NB4 (cell line): ENCODE data around the gene GRIK3.

ENCODE experiments used
- DNase-seq: peaks from one replicate; pipeline ENCODE4 v3.0.0; 2010; ENCODE audit warnings: low read depth
- H3K4me3 ChIP-seq: one replicate; pipeline ENCODE4 v1.5.1; 2011; ENCODE audit warnings: mild to moderate bottlenecking, low read depth, low read length, moderate library complexity
- MYC ChIP-seq: IDR thresholded peaks from 2 replicates; pipeline ENCODE4 v1.6.1; 2011; ENCODE audit warnings: low read depth, low read length
- POLR2A ChIP-seq: IDR thresholded peaks from 2 replicates; pipeline ENCODE4 v1.6.1; 2011; ENCODE audit warnings: mild to moderate bottlenecking; ENCODE audit not compliant: insufficient read length; ENCODE audit errors: extremely low read depth
- TF ChIP-seq, protein P1 (sequence below): IDR thresholded peaks from 2 replicates; pipeline ENCODE4 v1.6.1; 2011; ENCODE audit warnings: low read depth, low read length
- TF ChIP-seq, protein P2 (sequence below): IDR thresholded peaks from one replicate; pipeline ENCODE4 v1.5.1; 2012; ENCODE audit warnings: low read depth, low read length

GRIK3 gene

DNA sequence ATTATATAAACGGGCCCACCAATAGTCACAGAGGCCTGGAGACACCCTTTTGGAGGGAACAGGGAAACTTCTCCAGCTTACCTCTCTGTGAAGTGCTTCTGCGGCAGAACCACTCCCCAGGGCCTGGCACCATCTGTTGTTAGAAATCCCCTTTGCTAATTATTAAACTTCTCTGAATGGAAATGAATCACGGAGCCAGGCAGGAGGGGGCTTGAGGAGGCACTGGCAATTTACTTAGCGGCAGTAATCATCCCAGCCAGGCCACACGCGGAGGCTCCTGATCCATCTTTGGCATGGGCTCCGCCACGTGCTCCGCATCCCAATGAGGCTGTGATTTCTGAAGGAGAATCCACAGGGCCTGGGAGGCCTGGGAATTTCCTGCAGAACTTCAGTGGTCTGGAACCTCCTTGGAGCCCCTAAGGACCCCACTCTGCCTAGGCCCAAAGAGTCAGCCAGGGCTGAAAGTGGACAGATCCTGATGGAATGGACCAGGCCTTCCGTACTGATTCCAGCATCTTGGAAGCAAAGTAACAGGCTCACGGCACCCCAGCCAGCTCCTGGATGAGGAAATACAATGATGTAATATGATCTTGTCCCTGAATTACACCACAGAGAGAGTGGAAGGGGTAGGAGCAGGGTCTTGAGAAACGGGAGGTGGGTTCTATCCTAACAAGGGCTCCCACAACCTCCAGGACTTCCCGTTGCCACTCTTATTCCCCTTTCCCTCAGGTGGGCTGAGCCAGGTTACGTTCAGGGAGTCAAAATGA is 62.3 kb downstream of the GRIK3 start:
- no peak for DNase-seq

DNA sequence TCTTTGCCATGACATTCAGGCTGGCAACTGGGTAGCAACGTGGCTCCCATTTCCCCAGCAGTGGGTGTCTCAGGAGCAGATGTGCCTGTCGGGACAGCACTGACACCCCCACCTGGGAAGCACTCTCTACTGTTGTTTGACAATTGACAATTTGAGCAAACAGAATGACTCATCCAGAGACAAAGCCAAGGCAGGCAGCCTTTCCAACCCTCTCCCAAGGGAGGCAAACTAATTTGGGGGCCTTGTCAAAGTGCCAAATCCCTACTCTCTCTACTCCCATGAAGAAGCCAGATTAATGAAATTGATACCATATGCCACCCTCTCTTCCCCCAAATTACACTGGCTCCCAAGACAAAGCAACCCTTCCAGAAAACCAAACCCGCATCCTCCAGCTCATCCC is 65.6 kb downstream of the GRIK3 start:
- no peak overlapping the region for H3K4me3 ChIP-seq
- TF ChIP-seq, protein P1, sequence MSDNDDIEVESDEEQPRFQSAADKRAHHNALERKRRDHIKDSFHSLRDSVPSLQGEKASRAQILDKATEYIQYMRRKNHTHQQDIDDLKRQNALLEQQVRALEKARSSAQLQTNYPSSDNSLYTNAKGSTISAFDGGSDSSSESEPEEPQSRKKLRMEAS: no peak

More for the DNA sequence above, 62.3 kb downstream of the GRIK3 start:
- TF ChIP-seq POLR2A: no peak
- TF ChIP-seq, protein P2, sequence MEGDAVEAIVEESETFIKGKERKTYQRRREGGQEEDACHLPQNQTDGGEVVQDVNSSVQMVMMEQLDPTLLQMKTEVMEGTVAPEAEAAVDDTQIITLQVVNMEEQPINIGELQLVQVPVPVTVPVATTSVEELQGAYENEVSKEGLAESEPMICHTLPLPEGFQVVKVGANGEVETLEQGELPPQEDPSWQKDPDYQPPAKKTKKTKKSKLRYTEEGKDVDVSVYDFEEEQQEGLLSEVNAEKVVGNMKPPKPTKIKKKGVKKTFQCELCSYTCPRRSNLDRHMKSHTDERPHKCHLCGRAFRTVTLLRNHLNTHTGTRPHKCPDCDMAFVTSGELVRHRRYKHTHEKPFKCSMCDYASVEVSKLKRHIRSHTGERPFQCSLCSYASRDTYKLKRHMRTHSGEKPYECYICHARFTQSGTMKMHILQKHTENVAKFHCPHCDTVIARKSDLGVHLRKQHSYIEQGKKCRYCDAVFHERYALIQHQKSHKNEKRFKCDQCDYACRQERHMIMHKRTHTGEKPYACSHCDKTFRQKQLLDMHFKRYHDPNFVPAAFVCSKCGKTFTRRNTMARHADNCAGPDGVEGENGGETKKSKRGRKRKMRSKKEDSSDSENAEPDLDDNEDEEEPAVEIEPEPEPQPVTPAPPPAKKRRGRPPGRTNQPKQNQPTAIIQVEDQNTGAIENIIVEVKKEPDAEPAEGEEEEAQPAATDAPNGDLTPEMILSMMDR: no peak
- TF ChIP-seq, protein P1: no peak
- no peak for TF ChIP-seq MYC
- no peak overlapping the region for H3K4me3 ChIP-seq

DNA sequence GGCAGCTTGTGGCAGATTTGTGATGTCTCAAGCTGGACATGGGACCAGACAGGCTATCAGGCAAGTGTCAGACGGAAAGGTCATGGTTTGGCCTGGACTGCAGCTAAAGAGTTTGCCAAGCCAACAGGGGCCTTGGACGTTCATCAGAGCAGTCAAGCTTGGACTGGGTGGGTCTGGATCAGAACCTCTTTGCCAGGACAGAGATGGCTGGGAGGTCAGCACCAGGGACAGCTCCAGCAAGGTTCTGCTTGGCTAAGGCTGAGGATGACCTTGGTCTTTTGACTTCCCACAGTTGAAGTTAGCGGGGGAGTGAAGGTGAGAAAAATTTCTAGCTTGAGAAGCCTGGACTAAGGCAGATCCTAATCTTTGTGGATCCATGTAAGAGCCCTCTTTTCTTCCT is 68.1 kb downstream of the GRIK3 start:
- TF ChIP-seq, protein P1: no peak
- TF ChIP-seq POLR2A (no peak), MYC (no peak)
- H3K4me3 ChIP-seq: no peak overlapping the region
- peak; percentile 27 for DNase-seq

More for the DNA sequence above, 65.6 kb downstream of the GRIK3 start:
- no peak for DNase-seq

DNA sequence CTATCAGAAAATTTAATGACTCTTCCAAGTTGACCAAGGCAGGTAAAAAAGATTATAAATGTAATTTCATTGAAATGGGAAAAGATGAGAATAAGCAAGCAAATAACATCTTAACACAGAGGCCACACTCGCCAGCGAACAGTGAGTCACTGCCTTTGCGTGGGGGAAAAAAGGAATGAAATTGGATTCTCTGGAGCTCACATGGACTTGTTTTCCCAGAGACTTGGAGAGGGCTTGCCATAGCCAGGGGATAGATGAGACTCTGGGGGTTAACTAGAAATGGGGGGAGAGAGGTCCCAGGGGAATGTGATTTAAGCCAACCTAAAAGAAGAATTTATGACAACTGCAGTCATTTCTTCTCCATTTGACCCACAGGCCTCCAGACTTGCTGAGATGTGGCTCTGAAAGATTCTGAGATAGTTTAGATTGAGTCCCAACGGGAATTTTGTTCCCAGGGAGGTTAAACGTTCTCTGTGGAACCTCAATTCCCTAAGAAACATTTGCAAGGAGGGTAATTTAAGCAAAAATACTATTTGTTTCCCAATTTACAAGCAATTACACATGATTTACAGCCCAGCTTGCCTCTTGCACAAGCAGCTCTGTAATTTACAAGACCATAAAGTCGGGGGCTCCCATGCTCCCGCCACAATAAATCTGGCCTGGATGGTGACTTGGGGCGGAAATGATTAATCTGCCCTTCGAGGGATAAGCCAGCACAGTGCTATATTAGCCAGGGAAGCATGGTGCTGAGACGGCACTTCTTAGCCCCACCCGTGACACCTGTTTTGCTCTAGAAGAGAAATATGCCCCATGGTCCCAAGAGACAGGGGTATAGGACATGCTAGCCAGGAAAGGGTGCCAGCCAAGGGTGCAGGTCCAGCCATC is 68.8 kb downstream of the GRIK3 start:
- no peak for TF ChIP-seq MYC
- TF ChIP-seq, protein P2: no peak
- TF ChIP-seq, protein P1: no peak
- TF ChIP-seq POLR2A: no peak
- DNase-seq: no peak
- no peak overlapping the region for H3K4me3 ChIP-seq

DNA sequence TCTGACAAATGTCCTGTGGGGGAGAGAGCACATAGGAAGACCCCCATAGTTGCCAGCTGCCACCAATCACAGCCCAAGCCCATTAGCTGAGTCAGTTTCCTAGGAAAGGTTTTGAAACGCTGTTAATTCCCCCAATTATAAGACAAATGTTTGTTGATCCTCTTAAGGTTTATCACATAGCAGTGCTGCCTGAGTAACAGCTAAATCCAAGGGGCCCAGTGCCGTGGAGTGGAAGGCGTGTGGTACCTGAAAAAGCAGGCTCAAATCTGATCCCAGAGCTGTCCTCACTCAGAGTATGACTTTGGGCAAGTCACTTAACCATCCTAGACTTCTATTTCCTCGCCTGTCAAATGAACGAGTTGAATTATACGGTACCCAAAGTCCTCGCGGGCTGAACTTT is 69.5 kb downstream of the GRIK3 start:
- TF ChIP-seq, protein P1: no peak
- TF ChIP-seq POLR2A (no peak), MYC (no peak)
- TF ChIP-seq, protein P2: no peak
- DNase-seq: no peak

DNA sequence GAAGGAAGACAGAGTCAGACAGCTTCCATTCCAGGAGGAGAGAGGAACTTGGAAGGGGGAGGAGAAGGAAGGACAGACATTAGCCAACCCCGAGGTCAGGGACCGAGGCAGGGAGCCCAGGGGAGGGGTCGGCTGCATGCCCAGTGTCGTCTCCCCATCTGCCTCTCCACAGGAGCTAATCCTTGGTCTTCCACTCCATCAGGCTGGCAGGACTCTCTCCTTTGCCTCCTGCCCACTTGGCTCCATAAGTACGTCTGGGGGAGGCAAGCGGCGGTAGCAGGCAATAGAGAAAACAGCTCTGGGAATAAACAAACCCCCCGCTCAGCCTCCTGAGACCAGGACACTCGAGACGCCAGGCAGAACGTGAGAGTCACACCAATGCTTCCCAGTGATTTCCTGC is 71.3 kb downstream of the GRIK3 start:
- no peak for TF ChIP-seq MYC
- no peak for TF ChIP-seq POLR2A
- TF ChIP-seq, protein P1: no peak
- TF ChIP-seq, protein P2: no peak
- DNase-seq: no peak
- H3K4me3 ChIP-seq: no peak overlapping the region

More for the DNA sequence above, 69.5 kb downstream of the GRIK3 start:
- no peak overlapping the region for H3K4me3 ChIP-seq
